SK-N-SH treated with all-trans-retinoic acid at 6 μM for 48 hours (cell line): Measurements from ENCODE around the gene MUS81.

ENCODE experiments used
- ARNTL ChIP-seq: fragments of 450-650 bp; formaldehyde crosslinking; IDR thresholded peaks from 2 replicates; pipeline ENCODE4 v1.5.0; 2020; ENCODE audit warnings: low read depth, mild to moderate bottlenecking, moderate library complexity, borderline replicate concordance
- BACH2 ChIP-seq: fragments of 250-450 bp; sonication (Bioruptor Pico); IDR thresholded peaks from 2 replicates; pipeline ENCODE4 v1.9.0; 2021; ENCODE audit warnings: mild to moderate bottlenecking, borderline replicate concordance
- CREB5 ChIP-seq: fragments of 250-450 bp; sonication (Bioruptor Pico); IDR thresholded peaks from 2 replicates; pipeline ENCODE4 v1.5.1; 2020; ENCODE audit warnings: low read depth, mild to moderate bottlenecking, moderate library complexity
- GLIS3 ChIP-seq: fragments of 250-450 bp; sonication (Bioruptor Pico); IDR thresholded peaks from 2 replicates; pipeline ENCODE4 v1.5.0; 2020; ENCODE audit warnings: mild to moderate bottlenecking, moderate library complexity
- PATZ1 ChIP-seq: fragments of 250-450 bp; sonication (Bioruptor Pico); IDR thresholded peaks from 2 replicates; pipeline ENCODE4 v1.8.0; 2020; ENCODE audit warnings: mild to moderate bottlenecking, moderate library complexity, borderline replicate concordance
- PPARA ChIP-seq: fragments of 250-450 bp; sonication (Bioruptor Pico); IDR thresholded peaks from 2 replicates; pipeline ENCODE4 v1.5.0; 2020; ENCODE audit warnings: mild to moderate bottlenecking, borderline replicate concordance
- RARB ChIP-seq: fragments of 250-450 bp; sonication (Bioruptor Pico); IDR thresholded peaks from 2 replicates; pipeline ENCODE4 v1.8.0; 2021; ENCODE audit warnings: mild to moderate bottlenecking, moderate library complexity
- SNAI2 ChIP-seq: fragments of 250-450 bp; sonication (Bioruptor Pico); IDR thresholded peaks from 2 replicates; pipeline ENCODE4 v1.5.0; 2020; ENCODE audit warnings: mild to moderate bottlenecking, moderate library complexity
- TSHZ2 ChIP-seq: fragments of 250-450 bp; sonication (Bioruptor Pico); IDR thresholded peaks from 2 replicates; pipeline ENCODE4 v1.5.0; 2020; ENCODE audit warnings: mild to moderate bottlenecking, moderate library complexity
- ZC3H10 ChIP-seq: fragments of 250-450 bp; sonication (Bioruptor Pico); IDR thresholded peaks from 2 replicates; pipeline ENCODE4 v1.5.1; 2021; ENCODE audit warnings: mild to moderate bottlenecking, moderate library complexity
- ZFP30 ChIP-seq: fragments of 450-650 bp; formaldehyde crosslinking; IDR thresholded peaks from 2 replicates; pipeline ENCODE4 v1.5.0; 2022; ENCODE audit warnings: mild to moderate bottlenecking, moderate library complexity
- ZNF565 ChIP-seq: fragments of 450-650 bp; formaldehyde crosslinking; conservative IDR thresholded peaks from 2 replicates; pipeline ENCODE4 v1.5.0; 2020; ENCODE audit warnings: low read depth, mild to moderate bottlenecking, moderate library complexity
- TF ChIP-seq, protein P1 (sequence below): fragments of 250-450 bp; sonication (Bioruptor Pico); IDR thresholded peaks from 2 replicates; pipeline ENCODE4 v1.5.1; 2021; ENCODE audit warnings: mild to moderate bottlenecking, moderate library complexity

DNA sequence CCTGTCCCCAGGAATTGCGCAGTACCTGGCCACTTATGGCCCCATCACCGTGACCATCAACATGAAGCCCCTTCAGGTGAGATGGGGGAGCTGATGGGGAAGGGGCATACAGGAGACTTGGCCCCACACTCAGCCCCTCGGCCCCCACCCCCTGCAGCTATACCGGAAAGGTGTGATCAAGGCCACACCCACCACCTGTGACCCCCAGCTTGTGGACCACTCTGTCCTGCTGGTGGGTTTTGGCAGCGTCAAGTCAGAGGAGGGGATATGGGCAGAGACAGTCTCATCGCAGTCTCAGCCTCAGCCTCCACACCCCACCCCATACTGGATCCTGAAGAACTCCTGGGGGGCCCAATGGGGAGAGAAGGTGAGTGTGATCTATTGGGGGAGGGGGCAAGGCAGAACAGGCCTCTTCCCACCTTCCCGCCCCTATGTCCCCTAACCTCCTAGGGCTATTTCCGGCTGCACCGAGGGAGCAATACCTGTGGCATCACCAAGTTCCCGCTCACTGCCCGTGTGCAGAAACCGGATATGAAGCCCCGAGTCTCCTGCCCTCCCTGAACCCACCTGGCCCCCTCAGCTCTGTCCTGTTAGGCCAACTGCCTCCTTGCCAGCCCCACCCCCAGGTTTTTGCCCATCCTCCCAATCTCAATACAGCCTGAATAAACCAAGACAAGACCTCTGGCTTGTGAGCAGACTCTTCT is 23.0 kb downstream of the MUS81 start:
- TF ChIP-seq CREB5: no peak
- no peak for TF ChIP-seq TSHZ2
- no peak for TF ChIP-seq ZC3H10 (CRISPR knock-in tag)
- no peak for TF ChIP-seq GLIS3
- TF ChIP-seq ARNTL: no peak
- no peak for TF ChIP-seq RARB (CRISPR knock-in tag)
- no peak for TF ChIP-seq SNAI2 (CRISPR knock-in tag)
- no peak for TF ChIP-seq PATZ1 (CRISPR knock-in tag)
- TF ChIP-seq ZNF565 (CRISPR knock-in tag): no peak
- TF ChIP-seq BACH2: no peak
- TF ChIP-seq PPARA (CRISPR knock-in tag): no peak
- TF ChIP-seq ZFP30 (CRISPR knock-in tag): no peak
- TF ChIP-seq, protein P1, sequence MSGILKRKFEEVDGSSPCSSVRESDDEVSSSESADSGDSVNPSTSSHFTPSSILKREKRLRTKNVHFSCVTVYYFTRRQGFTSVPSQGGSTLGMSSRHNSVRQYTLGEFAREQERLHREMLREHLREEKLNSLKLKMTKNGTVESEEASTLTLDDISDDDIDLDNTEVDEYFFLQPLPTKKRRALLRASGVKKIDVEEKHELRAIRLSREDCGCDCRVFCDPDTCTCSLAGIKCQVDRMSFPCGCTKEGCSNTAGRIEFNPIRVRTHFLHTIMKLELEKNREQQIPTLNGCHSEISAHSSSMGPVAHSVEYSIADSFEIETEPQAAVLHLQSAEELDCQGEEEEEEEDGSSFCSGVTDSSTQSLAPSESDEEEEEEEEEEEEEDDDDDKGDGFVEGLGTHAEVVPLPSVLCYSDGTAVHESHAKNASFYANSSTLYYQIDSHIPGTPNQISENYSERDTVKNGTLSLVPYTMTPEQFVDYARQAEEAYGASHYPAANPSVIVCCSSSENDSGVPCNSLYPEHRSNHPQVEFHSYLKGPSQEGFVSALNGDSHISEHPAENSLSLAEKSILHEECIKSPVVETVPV (CRISPR knock-in tag): no peak
